ENCODE measurements around the gene EFR3B.
"Not testable (repeated sequence)": the region's sequence is repeated elsewhere in the genome, so short reads cannot be mapped to it uniquely, and the experiment has no call there.

EFR3B gene

GRCh38 chr2:25090801-25091200 is 48.9 kb downstream of the EFR3B start:
- no peak overlapping the region for H3K4me3 ChIP-seq
- no peak overlapping the region for H3K27ac ChIP-seq
- TF ChIP-seq CTCF (IDR thresholded peaks at IDR 0.05): no peak
- no peak for DNase-seq (ENCODE audit: low spot score)

GRCh38 chr2:25091265-25091664 is 49.4 kb downstream of the EFR3B start:
- no peak for TF ChIP-seq CTCF (IDR thresholded peaks at IDR 0.05)
- H3K27ac ChIP-seq: no peak overlapping the region
- no peak for DNase-seq (ENCODE audit: low spot score)
- H3K4me3 ChIP-seq: no peak overlapping the region

GRCh38 chr2:25098056-25098455 is 56.2 kb downstream of the EFR3B start:
- no peak overlapping the region for H3K4me3 ChIP-seq
- no peak for DNase-seq (ENCODE audit: low spot score)
- H3K27ac ChIP-seq: peak overlapping the region in 1 of 2 donors; percentile 35
- no peak for TF ChIP-seq CTCF (IDR thresholded peaks at IDR 0.05)

- TF ChIP-seq CTCF (IDR thresholded peaks at IDR 0.05): no peak
- Histone ChIP-seq H3K27ac (peak overlapping the region in 1 of 2 donors; percentile 66), H3K4me3 (no peak overlapping the region)
- DNase-seq (ENCODE audit: low spot score): no peak
Measured at GRCh38 chr2:25098670-25099486, 57.0 kb downstream of the EFR3B start.

GRCh38 chr2:25102352-25102751 is 60.5 kb downstream of the EFR3B start:
- not testable (repeated sequence) for H3K27ac ChIP-seq; H3K4me3 ChIP-seq; DNase-seq (ENCODE audit: low spot score)

- Histone ChIP-seq H3K27ac (no peak overlapping the region), H3K4me3 (no peak overlapping the region)
- TF ChIP-seq CTCF (IDR thresholded peaks at IDR 0.05): no peak
- no peak for DNase-seq (ENCODE audit: low spot score)
Measured at GRCh38 chr2:25103287-25103871, 61.5 kb downstream of the EFR3B start.

GRCh38 chr2:25104736-25105135 is 62.9 kb downstream of the EFR3B start:
- Histone ChIP-seq H3K27ac (no peak overlapping the region), H3K4me3 (no peak overlapping the region)
- DNase-seq (ENCODE audit: low spot score): no peak
- no peak for TF ChIP-seq CTCF (IDR thresholded peaks at IDR 0.05)

Data from coronary artery (tissue), 2 donors.